Fibroblast of skin of abdomen (primary cell): ENCODE results near the gene GRB10.

Source experiments
- DNase-seq: peaks from one replicate; pipeline ENCODE4 v3.0.0-alpha.2; 2013

Gene GRB10

GRCh38 chr7:50687575-50688225 is 95.0 kb downstream of the GRB10 start:
- DNase-seq, result peak; percentile 54

GRCh38 chr7:50687096-50687495 is 95.6 kb downstream of the GRB10 start:
- no peak for DNase-seq

GRCh38 chr7:50685135-50686065 is 97.3 kb downstream of the GRB10 start:
- DNase-seq, result no peak

- no peak for DNase-seq
Measured at GRCh38 chr7:50684713-50685075, 98.0 kb downstream of the GRB10 start.

GRCh38 chr7:50684011-50684712 is 98.5 kb downstream of the GRB10 start:
- no peak for DNase-seq

- no peak for DNase-seq
Measured at GRCh38 chr7:50682573-50682972, 100.1 kb downstream of the GRB10 start.

GRCh38 chr7:50682079-50682478 is 100.6 kb downstream of the GRB10 start:
- no peak for DNase-seq

GRCh38 chr7:50681432-50682045 is 101.2 kb downstream of the GRB10 start:
- DNase-seq, result no peak

- peak; percentile 41 for DNase-seq
Measured at GRCh38 chr7:50679218-50680007, 103.3 kb downstream of the GRB10 start.

GRCh38 chr7:50678586-50678985 is 104.1 kb downstream of the GRB10 start:
- no peak for DNase-seq

- DNase-seq, result no peak
Measured at GRCh38 chr7:50677638-50677996, 105.1 kb downstream of the GRB10 start.

GRCh38 chr7:50676740-50677637 is 105.7 kb downstream of the GRB10 start:
- DNase-seq, result no peak

GRCh38 chr7:50676079-50676478 is 106.6 kb downstream of the GRB10 start:
- DNase-seq, result no peak

- DNase-seq, result no peak
Measured at GRCh38 chr7:50674896-50675835, 107.5 kb downstream of the GRB10 start.

GRCh38 chr7:50674299-50674698 is 108.4 kb downstream of the GRB10 start:
- no peak for DNase-seq

- no peak for DNase-seq
Measured at GRCh38 chr7:50673096-50673495, 109.6 kb downstream of the GRB10 start.

GRCh38 chr7:50672045-50672444 is 110.7 kb downstream of the GRB10 start:
- DNase-seq, result no peak

GRCh38 chr7:50671386-50671785 is 111.3 kb downstream of the GRB10 start:
- DNase-seq, result no peak

- no peak for DNase-seq
Measured at GRCh38 chr7:50669890-50670289, 112.8 kb downstream of the GRB10 start.

GRCh38 chr7:50667789-50668226 is 114.9 kb downstream of the GRB10 start:
- no peak for DNase-seq
